Effector memory CD4-positive, alpha-beta T cell (primary cell): ENCODE measurements around the gene USP2.

Source experiments
- DNase-seq, 3 donors: peaks; one replicate each; pipeline ENCODE4 v3.0.0-alpha.2; 2020
- H3K27ac ChIP-seq: 2 replicates; pipeline ENCODE4 v1.7.0; 2013; ENCODE audit warnings: mild to moderate bottlenecking, low read length, moderate library complexity; ENCODE audit not compliant: insufficient read depth, poor library complexity, severe bottlenecking
- H3K27me3 ChIP-seq: replicated peaks from 2 replicates; pipeline ENCODE4 v1.7.0; 2013; ENCODE audit warnings: mild to moderate bottlenecking, low read length; ENCODE audit not compliant: insufficient read depth, control insufficient read depth, poor library complexity, severe bottlenecking
- H3K36me3 ChIP-seq: 2 replicates; pipeline ENCODE4 v1.7.0; 2013; ENCODE audit warnings: mild to moderate bottlenecking, low read length, moderate library complexity; ENCODE audit not compliant: control insufficient read depth, insufficient read depth
- H3K4me1 ChIP-seq: 2 replicates; pipeline ENCODE4 v1.7.0; 2013; ENCODE audit warnings: low read length, mild to moderate bottlenecking; ENCODE audit not compliant: control insufficient read depth, insufficient read depth, poor library complexity, severe bottlenecking
- H3K4me3 ChIP-seq: 2 replicates; pipeline ENCODE4 v1.7.0; 2013; ENCODE audit warnings: low read length, low read depth, mild to moderate bottlenecking; ENCODE audit not compliant: insufficient read depth, poor library complexity, severe bottlenecking
- H3K9me3 ChIP-seq: 2 replicates; pipeline ENCODE4 v1.7.0; 2013; ENCODE audit warnings: mild to moderate bottlenecking, low read length, moderate library complexity; ENCODE audit not compliant: control insufficient read depth

USP2 gene

DNA sequence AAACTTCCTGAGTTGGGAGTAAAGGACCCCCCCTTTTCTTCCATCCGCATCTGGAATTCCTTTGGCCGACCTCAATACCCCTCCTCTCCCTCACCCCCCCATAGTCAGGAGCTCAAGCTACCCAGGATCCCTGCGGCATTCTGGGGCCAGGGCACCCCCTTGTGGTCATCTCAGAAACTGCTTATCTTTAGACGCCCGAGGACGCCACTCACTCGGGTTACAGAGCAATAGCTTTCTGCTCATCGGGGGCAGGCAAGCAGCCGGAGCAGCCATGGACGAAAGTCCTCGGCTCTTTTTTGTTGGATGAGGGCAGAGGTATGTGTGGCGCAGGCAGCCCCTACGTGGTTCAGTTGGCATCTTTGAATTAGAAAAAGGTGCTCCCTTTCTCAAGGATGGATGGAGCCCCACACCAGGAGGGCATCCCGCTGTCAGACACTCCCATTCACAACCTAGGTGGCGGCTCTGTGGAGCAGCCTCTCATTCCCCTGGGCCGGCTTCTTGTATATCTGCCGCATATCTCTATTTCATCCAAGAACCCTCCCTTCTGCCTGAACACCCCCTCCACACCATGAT, 43.1 kb downstream of the USP2 start:
- no peak overlapping the region for H3K4me3 ChIP-seq
- H3K9me3 ChIP-seq, result no peaks in the 10 kb centered on the region
- peak in 2 of 3 donors; percentile 41 to 52 for DNase-seq
- no peaks in the 10 kb centered on the region for H3K36me3 ChIP-seq
- peaks cover 34% of the 10 kb centered on the region for H3K27me3 ChIP-seq
- peaks cover 24% of the 10 kb centered on the region for H3K4me1 ChIP-seq
- H3K27ac ChIP-seq, result no peak overlapping the region

DNA sequence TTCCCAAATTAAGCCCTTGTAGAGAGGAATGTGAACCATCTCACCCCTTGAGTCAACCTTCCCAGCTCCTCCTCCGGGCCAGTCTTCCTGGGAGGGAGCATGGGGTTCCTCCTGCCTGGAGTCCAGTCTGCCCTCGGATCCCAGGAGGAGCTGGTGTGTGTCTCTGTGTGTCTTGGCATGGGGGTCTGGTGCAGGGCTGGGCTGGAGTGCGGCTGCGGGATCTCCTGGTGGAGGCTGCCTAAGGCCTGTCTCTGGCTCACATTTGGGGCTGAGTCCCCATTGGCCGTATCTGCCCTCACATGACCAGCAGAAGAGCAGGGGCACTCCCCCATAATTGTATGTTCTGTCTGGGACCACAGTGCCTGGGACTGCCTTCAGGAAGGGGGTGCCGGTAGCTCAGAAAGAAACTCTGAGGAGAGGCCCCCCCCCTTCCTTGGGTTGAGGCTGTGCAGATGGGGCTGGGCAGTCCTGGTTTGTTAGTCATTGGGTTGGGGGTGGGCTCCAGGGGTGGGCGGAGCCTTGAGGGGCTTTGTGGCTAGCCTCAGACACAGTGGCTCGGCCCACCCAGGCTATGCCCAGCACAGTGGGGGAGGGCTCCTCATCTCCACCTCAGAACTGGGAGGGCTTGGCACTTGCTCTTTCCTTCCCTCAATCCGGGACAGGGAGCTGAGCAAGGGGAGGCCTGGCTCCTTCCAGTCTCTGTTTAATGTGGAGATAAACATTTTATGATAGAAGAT, 43.7 kb downstream of the USP2 start:
- Histone ChIP-seq H3K4me3 (no peak overlapping the region), H3K4me1 (peaks cover 24% of the 10 kb centered on the region), H3K27me3 (peaks cover 34% of the 10 kb centered on the region), H3K9me3 (no peaks in the 10 kb centered on the region), H3K27ac (no peak overlapping the region), H3K36me3 (no peaks in the 10 kb centered on the region)
- DNase-seq, result no peak

DNA sequence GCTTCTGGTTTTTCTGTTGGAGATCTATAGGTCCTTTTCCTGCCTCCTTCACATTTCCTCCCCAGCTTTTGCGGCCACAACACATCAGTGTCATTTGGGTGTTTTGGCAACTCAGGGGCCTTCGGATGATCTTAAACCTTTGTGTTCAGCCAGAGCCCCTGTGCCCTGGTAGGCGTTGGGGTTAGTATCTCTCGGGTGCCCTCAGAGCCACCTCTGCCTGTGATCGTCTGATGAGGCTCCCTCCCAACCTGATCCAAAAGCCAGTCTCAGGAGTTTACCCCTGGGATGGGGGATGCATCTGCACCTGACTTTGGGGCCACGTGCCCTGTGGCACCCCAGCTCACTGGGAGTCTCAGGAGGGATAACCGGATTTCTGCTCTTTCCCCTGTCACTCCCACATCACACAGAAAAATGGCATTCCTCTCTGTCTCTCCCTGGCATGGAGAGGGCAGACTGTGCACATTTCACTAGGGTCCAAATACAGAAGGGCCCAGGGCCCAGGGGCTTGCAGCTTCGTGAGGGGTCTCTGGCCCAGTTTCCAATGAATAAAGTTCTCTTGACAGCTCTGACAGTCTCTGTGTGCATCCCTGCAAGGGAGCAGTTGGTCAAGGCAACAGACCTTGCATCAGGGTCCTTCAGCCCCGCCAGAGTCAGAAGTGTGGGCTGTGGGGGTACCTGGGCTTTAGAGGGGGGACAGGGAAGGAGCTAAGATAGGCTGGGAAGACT, 44.6 kb downstream of the USP2 start:
- H3K9me3 ChIP-seq, result no peaks in the 10 kb centered on the region
- H3K27me3 ChIP-seq, result peaks cover 33% of the 10 kb centered on the region
- no peak overlapping the region for H3K27ac ChIP-seq
- no peak for DNase-seq
- no peaks in the 10 kb centered on the region for H3K36me3 ChIP-seq
- peaks cover 24% of the 10 kb centered on the region for H3K4me1 ChIP-seq
- no peak overlapping the region for H3K4me3 ChIP-seq

GRCh38 chr11:119335655-119336543, 45.6 kb downstream of the USP2 start:
- Histone ChIP-seq H3K4me1 (peaks cover 24% of the 10 kb centered on the region), H3K9me3 (no peaks in the 10 kb centered on the region), H3K4me3 (no peak overlapping the region), H3K27ac (no peak overlapping the region), H3K27me3 (peaks cover 23% of the 10 kb centered on the region), H3K36me3 (no peaks in the 10 kb centered on the region)
- no peak for DNase-seq

DNA sequence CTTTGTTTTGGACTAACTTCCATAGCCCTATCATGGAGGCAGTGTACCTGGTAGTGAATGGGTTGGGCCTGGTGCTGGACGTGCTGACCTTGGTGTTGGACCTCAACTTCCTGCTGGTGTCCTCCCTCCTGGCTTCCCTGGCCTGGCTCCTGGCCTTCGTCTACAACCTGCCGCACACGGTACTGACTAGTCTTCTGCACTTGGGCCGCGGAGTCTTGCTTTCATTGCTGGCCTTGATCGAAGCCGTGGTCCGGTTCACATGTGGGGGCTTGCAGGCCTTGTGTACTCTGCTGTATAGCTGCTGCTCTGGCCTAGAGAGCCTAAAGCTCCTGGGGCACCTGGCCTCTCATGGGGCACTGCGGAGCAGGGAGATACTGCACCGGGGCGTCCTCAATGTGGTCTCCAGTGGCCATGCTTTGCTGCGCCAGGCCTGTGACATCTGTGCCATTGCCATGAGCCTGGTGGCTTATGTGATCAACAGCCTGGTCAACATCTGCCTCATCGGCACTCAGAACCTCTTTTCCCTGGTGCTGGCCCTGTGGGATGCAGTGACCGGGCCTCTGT, 46.3 kb downstream of the USP2 start:
- Histone ChIP-seq H3K4me3 (peak overlapping the region; percentile 93), H3K9me3 (no peaks in the 10 kb centered on the region), H3K4me1 (peaks cover 18% of the 10 kb centered on the region), H3K27ac (peak overlapping the region; percentile 77), H3K36me3 (no peaks in the 10 kb centered on the region), H3K27me3 (peaks cover 16% of the 10 kb centered on the region)
- DNase-seq, result no peak

DNA sequence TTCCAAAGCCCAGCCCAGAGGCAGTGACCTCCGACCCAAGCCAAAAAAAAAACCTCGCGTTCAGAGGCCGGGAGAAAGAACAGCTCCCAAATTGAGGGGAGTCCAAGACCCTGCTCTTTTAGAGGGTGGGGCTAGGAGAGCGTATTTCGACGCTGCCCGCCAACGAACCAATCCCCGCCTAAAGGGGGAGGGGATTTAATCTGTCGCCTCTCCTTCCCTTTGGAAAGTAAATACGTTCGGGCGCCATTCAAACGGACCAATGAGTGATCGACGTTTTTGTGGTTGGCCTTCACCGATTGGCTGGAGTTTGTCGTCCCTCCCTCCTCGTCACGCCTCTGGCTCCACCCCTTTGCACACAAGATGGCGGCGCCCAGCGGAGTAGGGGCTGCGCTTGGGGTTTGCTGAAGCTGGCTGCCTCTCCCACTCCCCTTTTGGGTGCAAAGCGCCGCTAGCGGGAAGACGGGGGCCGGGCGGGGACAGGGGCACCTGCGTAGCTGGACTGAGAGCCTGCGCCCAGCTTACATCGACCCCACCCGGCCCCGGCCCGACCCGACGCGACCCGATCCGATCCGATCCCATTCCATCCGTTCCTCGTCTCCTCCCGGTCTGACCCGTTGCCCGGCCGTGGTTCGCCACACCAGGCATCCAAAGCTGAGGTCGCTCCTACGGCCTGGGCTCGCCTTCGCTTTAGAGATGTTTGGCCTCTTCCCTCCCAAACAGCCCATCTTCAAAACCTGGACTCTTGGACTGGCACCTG, 47.1 kb downstream of the USP2 start, which contains the start of gene RNF26:
RNF26 (plus strand) TSS at position 354 of the 757 bp plus-strand sequence. CDS start 596 bp downstream, outside the sequence.
- H3K36me3 ChIP-seq, result no peaks in the 10 kb centered on the region
- H3K4me1 ChIP-seq, result peaks cover 10% of the 10 kb centered on the region
- peak within 1 kb of the TSS; percentile 93 for H3K4me3 ChIP-seq
- no peaks in the 10 kb centered on the region for H3K9me3 ChIP-seq
- H3K27ac ChIP-seq, result peak within 1 kb of the TSS; percentile 77
- DNase-seq, result peak; percentile 90 to 94 (median 91)
- H3K27me3 ChIP-seq, result peaks cover 8% of the 10 kb centered on the region

DNA sequence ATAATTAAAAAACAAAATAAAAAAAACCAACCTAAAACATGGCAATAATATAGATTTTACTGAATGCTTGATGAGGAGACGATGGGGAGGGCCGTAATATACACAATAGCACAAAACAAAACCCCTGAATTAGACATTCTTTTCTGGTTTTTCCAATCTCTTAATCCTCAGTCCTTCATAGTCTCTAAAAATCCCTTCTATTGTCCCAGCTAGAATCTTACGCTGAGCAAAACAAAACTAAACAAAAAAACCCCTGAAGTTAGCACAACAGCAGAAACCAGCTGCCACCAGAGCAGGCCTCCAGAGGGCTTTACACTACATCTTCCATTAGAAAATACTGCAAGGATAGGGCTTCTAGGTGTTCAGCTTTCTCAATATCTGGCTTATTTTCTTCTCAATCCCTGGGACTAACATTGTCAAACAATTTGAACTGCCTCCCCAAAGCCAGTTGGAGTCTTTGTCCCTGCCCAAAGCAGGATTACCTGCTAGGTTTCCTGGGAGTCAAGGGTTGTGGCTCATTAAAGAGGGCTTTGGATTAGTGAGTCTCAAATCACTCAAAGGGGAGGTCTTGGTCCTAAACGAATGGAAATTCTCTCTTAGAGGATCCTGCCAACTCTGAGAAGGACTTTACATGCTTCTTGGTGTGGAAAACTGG, 49.3 kb downstream of the USP2 start:
- Histone ChIP-seq H3K27me3 (no peaks in the 10 kb centered on the region), H3K9me3 (no peaks in the 10 kb centered on the region), H3K27ac (no peak overlapping the region), H3K4me3 (no peak overlapping the region), H3K4me1 (peaks cover 10% of the 10 kb centered on the region), H3K36me3 (no peaks in the 10 kb centered on the region)
- no peak for DNase-seq

DNA sequence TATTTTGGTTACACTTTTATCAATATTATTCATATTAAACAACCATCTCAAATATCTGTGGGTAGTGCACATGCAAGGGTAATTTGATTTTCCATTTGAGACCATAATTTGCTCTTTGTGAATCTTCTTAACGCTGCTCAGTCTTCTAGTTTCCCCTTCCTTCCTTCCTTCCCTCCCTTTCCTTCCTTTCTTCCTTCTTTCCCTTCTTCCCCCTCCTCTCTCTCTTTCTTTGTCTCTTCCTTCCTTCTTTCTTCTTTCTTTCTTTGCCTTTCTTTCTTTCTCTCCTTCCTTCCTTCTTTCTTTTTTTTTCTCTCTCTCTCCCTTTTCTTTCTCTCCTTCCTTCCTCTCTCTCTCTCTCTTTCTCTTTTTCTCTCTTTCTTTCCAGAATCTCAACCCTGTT, 51.3 kb downstream of the USP2 start:
- Histone ChIP-seq H3K9me3 (no peaks in the 10 kb centered on the region), H3K27ac (no peak overlapping the region), H3K4me1 (peaks cover 10% of the 10 kb centered on the region), H3K36me3 (no peaks in the 10 kb centered on the region), H3K4me3 (no peak overlapping the region), H3K27me3 (no peaks in the 10 kb centered on the region)
- DNase-seq, result no peak
